T47D (cell line): ENCODE results near the gene CNTNAP5.

ENCODE experiments used
- DNase-seq, 2 experiments: peaks; one replicate each; pipeline versions ENCODE4 v3.0.0 to v3.0.0-alpha.2; 2011 to 2012; ENCODE audit warnings: low read depth in 1 of 2, low spot score in 1 of 2
- JUND ChIP-seq: IDR thresholded peaks from 2 replicates; pipeline ENCODE4 v1.6.1; 2012; ENCODE audit warnings: low read depth
- in situ Hi-C: cut with HindIII; loops from 2 replicates; pipeline ENCODE4 v1.10.0; 2016; ENCODE audit warnings: low sequenced_read_pairs, low pct_unique_long_range_greater_than_20kb

The CNTNAP5 gene

DNA sequence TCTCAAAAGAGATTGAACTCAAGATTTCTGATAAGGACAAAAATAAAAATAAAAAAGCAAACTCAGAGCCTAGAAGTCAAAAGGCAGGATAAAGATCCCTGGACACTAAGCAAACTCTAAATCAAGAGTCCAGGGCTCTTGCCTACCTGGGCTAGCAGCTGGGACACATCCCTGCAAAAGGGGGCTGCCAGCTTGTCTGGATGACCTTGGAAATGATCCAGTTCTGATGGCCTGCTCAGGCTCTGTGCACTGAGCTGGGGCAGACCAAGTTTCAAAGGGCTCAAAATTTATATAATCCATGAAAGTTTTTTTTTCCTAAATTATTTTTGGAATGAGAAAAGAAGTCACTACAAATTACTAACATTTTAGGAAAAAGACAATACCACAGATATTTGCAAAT, 557.3 kb downstream of the CNTNAP5 start:
- no peak for DNase-seq
- in situ Hi-C loops: no loop called here
- TF ChIP-seq JUND: no peak

- no peak for TF ChIP-seq JUND
- DNase-seq: no peak
- in situ Hi-C loops: no loop called here
Observed at GRCh38 chr2:124584615-124585014, 559.5 kb downstream of the CNTNAP5 start.

DNA sequence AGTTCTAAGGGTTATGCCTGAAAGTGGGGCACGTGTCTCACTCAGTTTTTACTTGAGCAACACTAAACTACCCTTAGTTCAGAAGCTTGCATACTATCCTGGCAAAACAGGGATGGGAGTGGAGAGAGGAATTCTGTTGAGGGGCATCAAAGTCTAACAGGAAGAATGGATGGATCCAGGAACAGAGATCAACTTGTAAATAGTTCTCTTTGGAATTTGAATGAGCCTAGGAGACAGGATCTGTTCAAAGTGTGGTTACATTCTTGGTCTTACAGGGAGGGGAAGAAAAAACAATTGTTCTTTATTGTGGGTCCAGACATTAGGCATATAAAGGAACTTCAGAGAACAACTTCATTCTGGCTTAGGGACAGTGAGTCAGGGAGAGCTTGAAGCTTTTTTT, 560.2 kb downstream of the CNTNAP5 start:
- DNase-seq: no peak
- in situ Hi-C loops: no loop called here
- TF ChIP-seq JUND: no peak

DNA sequence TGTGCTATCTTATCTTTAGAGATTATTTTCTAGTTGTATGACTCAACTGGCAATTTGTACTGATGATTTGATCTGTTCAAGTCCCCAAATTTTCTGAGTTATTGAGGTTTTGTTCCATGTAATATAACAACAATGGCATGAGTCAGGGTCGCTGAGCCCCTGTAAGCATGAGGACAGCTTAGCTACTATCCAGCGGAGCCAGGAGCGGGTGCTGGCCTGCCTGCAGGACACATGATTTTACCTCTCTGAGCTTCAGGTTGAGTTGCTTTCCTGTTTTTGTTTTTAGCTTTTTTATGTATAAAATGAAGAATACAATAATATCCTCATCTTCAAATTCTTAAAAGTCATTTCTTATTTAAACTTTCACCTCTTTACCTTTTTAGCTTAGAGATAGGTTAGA, 561.1 kb downstream of the CNTNAP5 start:
- DNase-seq: no peak
- in situ Hi-C loops: no loop called here
- no peak for TF ChIP-seq JUND

GRCh38 chr2:124586835-124587234, 561.7 kb downstream of the CNTNAP5 start:
- in situ Hi-C loops: no loop called here
- TF ChIP-seq JUND: no peak
- no peak for DNase-seq

DNA sequence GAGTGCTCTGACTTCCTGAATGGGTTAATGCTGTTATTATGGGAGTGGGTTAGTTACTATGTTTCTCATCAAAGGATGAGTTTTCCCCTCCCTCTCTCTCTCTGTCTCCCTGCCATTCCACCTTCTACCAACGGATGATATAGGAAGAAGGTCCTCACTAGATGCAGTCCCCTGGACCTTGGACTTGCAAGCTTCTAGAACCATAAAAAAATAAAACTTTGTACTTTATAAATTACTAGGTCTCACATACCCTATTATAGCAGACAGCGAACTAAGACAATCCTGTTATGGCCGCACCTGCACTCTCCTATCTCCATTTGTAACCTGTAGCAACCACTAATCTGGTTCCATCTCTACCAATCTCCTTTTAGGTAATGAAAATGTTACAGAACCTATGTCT, 564.9 kb downstream of the CNTNAP5 start:
- TF ChIP-seq JUND: no peak
- no peak for DNase-seq
- in situ Hi-C loops: no loop called here

DNA sequence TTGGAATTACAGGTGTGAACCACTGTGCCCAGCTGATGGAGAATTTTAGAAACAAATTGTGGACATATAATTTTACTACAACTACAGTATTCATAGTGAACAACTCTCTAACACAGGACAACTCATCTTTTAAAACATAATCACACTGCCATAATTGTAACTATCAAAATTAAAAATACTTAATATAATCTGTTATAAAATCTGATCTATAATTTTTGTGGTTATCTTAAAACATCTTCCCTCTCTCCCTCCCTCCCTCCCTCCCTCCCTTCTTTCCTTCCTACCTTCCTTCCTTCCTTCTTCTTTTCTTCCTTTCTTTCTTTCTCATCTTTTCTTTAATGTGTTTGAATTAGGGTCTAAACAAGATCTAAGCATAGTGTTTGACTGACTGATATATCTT, 577.7 kb downstream of the CNTNAP5 start:
- in situ Hi-C loops: no loop called here

DNA sequence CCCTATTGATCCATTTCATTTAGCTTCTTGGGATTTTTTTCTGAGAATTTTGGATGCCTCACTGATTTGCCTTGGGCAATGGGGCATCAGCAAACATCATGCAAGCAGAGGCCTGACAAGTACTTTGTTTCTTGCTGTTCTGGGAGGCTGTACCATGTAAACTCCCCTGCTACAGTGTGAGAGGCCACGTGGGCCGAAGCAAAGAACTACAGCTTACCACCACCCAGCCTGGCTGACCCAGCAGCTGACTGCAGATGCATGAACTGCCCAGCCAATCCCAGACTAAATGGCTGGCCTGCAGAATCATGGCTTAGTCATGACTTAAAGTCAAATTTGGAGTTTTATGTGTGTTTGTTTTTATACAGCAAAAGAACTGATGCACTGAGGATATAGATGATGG, 579.9 kb downstream of the CNTNAP5 start:
- in situ Hi-C loops: no loop called here
- TF ChIP-seq JUND: no peak
- DNase-seq: no peak

More for the DNA sequence above, 577.7 kb downstream of the CNTNAP5 start:
- no peak for TF ChIP-seq JUND
- no peak for DNase-seq

DNA sequence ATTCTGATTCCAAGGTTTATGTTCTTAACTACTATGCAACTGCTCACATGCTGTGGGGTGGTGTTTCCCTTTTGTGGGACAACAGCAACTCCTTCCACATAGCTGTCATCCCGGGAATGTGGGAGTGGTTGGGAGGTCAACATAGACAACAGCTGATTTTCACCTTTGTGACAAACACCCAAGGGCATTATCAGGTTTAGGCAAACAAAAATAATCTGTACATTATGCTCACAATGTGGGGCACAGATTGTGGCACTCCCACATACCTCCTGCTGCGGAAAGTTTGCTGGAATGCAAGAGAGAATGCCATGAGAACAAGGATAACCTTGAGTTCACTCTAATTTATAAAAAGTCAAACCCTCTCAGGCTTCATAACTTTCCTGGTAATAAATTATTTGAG, 582.6 kb downstream of the CNTNAP5 start:
- TF ChIP-seq JUND: no peak
- in situ Hi-C loops: no loop called here
- no peak for DNase-seq

- no peak for DNase-seq
- in situ Hi-C loops: no loop called here
- TF ChIP-seq JUND: no peak
Observed at GRCh38 chr2:124609667-124610066, 584.6 kb downstream of the CNTNAP5 start.

DNA sequence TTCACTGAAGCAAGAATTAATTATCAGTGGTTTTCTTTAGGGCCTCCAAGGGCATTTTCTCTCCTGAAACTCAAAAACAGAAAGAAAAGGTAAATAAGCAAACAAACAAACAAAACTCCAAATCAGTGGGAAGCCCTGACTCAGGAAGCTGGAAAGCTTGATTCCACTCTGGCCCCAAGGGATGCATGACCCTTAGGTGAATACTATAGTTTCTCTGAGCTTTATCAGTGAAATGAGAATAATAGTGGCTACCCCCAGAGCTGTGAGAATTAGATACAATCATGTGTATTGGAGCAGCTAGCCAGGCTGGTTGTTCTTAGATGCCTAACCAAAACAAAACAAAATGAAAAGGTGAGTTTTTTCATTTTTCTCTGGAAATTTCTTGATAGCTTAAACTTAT, 585.1 kb downstream of the CNTNAP5 start:
- no peak for TF ChIP-seq JUND
- in situ Hi-C loops: no loop called here
- no peak for DNase-seq

DNA sequence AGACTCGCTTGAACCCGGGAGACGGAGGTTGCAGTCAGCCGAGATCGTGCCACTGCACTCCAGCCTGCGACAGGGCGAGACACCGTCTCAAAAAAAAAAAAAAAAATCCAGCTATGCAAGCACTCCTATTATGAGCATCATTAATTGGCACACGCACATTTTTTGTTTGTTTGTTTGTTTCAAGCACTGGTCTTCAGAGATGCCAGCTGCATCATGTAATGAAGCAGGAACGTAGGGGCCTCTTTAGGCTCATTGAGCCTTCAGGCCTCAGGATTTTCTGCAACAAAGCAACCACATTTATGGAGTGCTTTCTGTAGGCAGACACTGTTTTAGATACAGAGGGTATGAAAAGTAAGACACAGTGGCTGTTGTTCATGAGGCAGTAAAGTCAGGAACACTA, 585.8 kb downstream of the CNTNAP5 start:
- TF ChIP-seq JUND: no peak
- DNase-seq: no peak
- in situ Hi-C loops: no loop called here

GRCh38 chr2:124623560-124623959, 598.5 kb downstream of the CNTNAP5 start:
- in situ Hi-C loops: no loop called here
- DNase-seq: no peak
- no peak for TF ChIP-seq JUND

- TF ChIP-seq JUND: no peak
- no peak for DNase-seq
- in situ Hi-C loops: no loop called here
Observed at GRCh38 chr2:124625561-124625960, 600.5 kb downstream of the CNTNAP5 start.
